HG03196 (cell line): Measurements from ENCODE around the gene KBTBD2.
A peak's percentile ranks its signal among the peaks of the same experiment; 100 is the strongest.
"Not testable (repeated sequence)": the region's sequence is repeated elsewhere in the genome, so short reads cannot be mapped to it uniquely, and the experiment has no call there.

Experiments used
- ATAC-seq: cut with Tn5 transposase; IDR thresholded peaks from one replicate; pipeline ENCODE4 v1.9.1; 2021; ENCODE audit not compliant: unreplicated experiment

The KBTBD2 gene

GRCh38 chr7:32893722-32894121 is 2.2 kb upstream of the KBTBD2 start:
- ATAC-seq: no peak

DNA sequence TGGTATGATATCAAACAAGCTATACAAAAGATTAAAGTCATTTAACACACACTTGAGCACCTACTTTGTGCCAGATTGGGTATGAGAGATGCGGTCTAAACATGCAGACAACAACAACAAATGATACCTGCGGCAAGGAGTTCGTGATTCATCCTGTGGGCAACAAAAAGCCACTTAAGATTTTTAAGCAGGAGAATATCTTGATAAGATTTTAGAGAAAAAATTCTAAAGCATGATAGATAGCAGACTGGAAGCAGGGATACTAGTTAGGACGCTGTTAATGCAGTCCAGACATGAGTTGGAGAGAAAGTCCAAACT is 1.6 kb upstream of the KBTBD2 start:
- ATAC-seq: no peak

DNA sequence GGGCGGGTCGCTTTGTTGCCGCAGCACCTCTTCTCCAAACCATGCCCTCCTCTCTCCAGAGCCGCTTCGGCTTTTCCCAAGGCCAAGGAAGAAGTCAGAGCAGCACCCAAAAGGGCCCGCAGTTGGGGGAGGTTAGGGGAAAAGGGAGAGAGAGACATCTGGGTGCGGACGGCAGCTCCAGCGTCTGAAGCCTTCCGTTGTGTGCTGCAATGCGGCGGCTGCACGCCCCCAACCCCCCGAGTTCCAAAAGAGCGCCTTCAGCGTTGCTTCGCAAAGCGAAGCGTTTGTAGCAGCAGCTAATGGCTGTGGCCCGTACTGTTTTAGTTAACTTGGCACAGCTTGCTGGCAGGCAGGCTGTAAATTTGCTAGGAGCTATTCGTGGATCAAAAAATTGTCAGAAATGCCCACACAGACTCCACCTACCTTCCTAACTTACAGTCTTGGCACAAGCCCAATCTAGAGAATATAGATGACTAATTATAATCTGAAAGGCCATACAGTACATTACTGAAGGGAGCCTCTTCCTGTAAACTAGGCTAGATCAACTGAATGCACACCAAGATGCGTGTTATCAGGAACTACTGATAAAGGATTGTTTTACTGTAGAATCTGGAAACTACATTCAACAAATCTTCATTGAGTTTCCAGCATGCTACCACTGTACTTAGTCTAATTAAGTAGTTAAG is 1.1 kb upstream of the KBTBD2 start:
- peak; percentile 10 for ATAC-seq

- peak; percentile 57 for ATAC-seq
Measured at GRCh38 chr7:32891800-32892520, 400 bp upstream of the KBTBD2 start.

GRCh38 chr7:32890793-32891042 is 842 bp downstream of the KBTBD2 start:
- ATAC-seq: no peak

DNA sequence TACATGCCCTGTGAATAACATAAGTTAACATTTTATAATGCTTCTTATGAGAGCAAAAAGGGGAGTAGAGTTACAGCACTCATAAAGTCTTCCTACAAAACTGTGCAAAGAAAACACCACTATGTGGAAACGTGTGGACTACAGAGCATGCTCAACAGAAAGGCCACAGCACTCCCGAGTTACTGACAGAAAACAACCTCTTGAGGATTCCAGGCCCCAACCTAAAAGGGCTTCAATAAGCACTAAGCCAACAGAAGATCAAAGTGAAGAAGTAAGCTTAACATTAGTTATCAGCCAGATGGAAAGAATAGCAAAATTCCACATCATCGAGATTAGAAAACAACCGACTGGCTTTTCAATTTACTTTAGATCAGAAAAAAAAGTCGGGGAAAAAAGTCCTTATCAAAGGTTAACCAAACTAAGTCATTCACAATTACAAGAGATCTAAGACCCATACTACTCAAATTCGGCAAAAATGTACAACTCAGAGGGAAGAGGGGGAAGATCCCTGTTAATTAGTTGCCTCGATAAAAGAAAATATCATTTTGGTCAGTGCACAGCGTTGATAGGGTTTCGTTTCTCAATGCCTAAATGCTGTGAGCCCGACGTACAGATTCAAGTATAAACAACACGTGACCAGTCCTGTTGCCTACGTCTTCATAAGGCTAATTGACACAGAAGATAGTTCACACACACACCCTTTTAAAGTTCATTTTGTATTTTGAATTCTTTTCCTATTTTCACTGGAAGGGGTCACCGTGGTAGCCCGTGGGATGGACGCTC is 1.4 kb downstream of the KBTBD2 start:
- peak; percentile 38 for ATAC-seq

GRCh38 chr7:32888505-32888904 is 3.1 kb downstream of the KBTBD2 start:
- no peak for ATAC-seq

- ATAC-seq: no peak
Measured at GRCh38 chr7:32887395-32887794, 4.2 kb downstream of the KBTBD2 start.

DNA sequence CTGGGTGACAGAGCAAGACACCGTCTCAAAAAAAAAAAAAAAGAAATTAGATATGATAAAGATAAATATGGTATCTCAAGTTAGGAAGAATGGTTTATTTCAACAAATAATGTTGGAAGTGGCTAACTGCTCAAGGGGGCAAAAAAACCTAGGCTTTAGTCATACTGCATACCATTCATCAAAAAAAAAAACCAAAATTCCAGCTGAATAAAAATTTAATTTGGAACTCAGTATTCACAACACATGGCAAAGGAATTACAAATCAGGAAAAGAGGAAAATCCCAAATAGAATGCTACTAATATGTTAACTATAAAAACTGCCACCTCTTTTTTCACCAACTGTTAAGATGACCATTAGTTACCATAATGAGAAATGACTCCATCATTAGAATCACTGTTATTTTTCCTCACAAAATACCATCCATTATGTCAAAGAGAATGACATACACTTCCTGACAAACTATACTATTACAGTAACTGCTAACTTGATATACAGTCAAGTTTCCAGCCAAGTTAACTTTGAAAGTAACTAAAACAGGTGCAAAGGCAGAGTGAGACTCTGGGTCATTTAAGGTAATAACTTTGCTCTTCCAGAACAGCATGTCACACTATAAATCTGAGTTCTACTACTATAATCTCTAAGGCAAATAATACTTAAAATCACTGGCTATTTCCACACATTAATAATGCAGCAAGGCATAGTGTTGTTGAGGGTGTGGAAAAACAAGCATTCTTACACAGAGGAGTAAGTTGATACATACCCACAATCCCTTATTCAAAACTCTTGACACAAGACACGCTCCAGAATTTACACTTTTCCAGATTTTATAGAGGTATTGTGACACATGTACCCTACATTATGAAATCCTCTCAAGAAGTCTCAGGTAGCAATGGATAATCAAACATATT is 10.2 kb downstream of the KBTBD2 start:
- ATAC-seq: no peak

DNA sequence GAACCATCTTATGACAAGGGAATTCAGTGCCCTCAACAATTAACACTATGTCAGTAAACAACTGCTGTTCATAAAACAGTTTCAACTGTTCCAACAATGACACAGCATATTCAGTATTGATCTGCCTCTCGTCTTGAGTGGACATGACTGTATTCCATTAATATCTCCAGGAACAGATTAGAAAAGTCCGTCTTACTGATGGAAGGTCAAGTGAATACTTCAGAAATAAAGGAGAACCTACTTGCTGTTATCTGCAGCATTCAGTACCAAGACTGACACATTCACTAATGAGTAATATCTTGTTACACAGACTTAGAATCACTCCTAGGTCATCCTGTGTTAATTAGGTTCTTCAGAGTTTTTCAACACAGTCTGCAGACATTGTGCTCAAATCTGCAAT is 12.1 kb downstream of the KBTBD2 start:
- ATAC-seq: no peak

DNA sequence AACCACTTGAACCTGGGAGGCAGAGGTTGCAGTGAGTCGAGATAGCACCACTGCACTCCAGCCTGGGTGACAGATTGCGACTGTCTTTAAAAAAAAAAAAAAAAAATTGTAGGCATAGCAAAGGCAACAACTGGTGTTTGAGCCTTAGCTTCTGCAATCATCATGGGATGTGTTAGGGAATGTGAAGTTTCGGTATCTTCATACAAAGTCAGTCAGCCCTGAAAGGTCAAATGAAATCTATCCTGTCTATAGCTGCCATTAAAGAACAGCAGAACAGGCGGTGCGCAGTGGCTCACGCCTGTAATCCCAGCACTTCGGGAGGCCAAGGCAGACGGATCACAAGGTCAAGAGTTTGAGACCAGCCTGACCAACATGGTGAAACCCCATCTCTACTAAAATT is 13.5 kb downstream of the KBTBD2 start:
- ATAC-seq: not testable (repeated sequence)

GRCh38 chr7:32872421-32872820 is 19.1 kb downstream of the KBTBD2 start:
- no peak for ATAC-seq

- ATAC-seq: peak; percentile 81
Measured at GRCh38 chr7:32871624-32872371, 19.8 kb downstream of the KBTBD2 start.

DNA sequence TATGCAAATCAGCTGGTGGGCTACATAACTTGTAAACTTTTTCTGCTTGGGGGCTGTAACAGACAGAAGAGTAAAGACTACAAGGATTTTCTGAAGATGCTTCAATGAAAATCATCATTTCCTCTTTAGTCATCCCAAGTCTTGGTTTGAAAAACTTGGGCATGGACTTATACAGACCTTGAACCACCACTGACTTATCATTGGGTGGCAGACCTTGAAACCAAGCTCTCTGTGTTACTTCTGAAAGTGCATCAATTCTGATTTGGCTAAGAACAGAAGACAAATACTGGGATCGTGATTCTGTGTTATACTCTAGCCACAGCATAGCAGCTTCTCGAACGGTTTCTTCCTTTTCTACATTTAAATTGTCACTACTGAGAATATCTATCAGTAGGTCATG is 21.3 kb downstream of the KBTBD2 start:
- no peak for ATAC-seq

DNA sequence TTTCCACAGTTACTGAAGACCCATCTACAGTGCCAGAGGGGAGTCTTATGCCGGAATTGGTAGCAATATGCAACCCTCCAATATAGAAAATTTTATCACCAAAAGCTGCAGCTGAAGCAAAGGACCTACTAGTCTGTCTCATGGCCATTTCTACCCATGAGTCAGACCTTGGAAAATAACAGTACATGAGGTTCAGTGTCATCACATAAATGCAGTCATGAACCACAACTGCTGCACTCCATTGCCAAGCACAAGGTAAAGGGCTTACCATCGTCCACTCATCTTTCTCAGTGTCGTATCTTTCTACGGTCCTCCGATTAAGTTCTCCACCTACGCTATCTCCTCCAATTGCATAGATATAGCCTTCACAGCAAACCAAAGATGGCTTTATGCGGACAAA is 21.8 kb downstream of the KBTBD2 start:
- ATAC-seq: no peak

DNA sequence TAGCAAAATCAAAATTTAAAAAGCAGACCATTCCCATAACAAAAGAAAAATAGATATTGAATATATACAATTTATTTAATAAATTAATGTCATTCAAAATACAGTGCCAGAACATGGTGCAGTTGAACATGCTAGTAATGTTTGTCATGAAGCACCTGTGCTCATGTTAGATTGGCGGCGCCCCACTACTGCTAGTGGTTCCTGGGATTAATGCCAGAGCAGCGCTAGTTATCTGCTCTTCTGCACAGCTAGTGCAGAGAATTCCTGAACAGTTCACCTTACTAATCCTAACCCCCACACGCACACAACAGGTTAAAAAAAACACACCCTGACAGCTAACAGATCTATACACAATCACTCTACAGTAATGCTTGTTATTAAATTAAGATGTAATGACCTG is 23.4 kb downstream of the KBTBD2 start:
- ATAC-seq: no peak

DNA sequence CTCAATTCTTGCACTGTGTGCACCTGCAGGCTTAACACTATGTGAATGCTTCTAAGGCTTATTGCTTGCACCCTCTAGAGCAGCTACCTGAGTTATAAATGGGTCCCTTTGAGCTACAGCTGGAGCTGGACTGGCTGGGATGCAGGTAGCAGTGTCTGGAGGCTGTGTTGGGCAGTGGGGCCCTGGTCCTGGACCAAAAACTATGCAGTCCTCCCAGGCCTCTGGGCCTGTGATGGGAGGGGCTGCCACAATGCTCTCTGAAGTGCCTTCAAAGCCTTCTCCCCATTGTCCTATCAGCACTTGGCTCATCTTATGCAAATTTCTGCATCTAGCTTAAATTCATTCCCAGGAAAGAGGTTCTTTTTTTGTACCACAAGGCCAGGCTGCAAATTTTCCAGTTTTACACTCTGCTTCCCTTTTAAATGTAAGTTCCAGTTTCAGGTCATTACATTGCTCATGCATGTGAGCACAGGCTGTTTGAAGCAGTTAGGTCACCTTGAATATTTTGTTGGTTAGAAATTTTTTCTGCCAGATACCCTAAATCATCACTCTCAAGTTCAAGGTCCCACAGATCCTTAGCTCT is 26.0 kb downstream of the KBTBD2 start:
- ATAC-seq: no peak

DNA sequence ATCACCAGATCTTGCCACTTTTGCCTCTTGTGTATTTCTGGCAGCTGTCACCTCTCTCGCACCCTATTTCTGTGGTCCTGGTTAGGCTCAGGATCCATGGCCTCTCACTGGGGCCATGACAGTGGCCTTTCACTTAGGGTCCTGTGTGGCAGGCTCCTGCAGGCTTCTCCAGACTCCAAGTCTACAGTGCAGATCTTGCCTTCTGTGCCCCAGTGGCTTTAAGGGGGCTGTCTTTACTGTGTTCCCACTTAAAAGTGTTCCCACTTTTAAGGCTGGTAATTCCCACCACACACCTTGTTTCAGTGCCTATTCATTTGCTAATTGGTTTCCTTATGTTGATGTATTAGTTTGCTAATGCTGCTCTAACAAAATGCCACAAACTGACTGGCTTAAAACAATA is 27.7 kb downstream of the KBTBD2 start:
- not testable (repeated sequence) for ATAC-seq

DNA sequence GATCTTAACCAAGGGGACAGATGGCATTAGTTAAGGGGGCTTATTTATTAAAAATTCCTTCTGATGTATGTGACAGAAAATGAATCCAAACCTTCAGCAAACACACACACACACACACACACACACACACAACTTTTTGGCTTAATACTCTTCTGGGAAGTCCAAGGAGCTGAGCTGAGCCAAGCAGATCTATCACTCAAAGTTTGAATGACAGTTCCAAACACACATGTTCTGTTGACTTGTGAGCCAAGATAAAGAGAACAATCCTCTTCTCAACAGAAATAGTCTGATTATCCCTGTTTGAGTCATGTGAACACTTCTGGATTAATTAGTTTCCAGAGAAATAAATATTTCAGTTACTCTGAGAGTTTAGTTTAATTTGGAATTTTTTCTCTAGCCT is 31.5 kb downstream of the KBTBD2 start:
- ATAC-seq: no peak

GRCh38 chr7:32858648-32859047 is 32.9 kb downstream of the KBTBD2 start:
- ATAC-seq: no peak
